ENCODE results near the gene SMG9.
A peak's percentile ranks its signal among the peaks of the same experiment; 100 is the strongest.
"Not testable (repeated sequence)": the region's sequence is repeated elsewhere in the genome, so short reads cannot be mapped to it uniquely, and the experiment has no call there.

The SMG9 gene

DNA sequence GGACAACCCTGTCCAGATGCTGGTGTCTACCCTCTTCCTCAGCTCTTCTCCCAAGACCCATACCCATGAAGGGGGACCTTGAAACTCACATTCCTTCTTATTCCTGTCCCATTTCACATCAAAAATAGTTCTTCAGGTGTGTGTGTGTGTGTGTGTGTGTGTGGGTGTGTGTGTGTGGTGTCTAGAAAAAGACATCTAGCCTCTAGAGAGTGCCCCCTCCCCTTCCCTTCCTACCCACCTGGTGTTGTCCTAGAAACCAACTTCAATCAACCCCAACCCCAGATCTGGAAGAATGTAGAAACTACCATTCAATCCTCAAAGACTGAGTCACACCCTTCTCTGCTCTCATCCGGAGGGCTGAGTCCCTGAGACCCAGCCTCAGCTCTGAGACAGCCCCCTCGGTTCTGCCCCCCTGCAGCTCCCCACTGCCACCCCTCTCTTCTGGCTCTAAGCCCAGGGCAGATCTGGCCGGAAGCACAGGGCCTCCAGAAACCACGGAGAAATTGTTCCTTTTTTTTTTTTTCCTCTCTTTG lies 22.5 kb upstream of the SMG9 start:
- Histone ChIP-seq H3K4me3 (replicated peaks; ENCODE audit: low read depth, low read length) (peak overlapping the region; percentile 41), H3K27me3 (replicated peaks; ENCODE audit: control insufficient read depth, insufficient read depth, low read length) (no peaks in the 10 kb centered on the region), H3K36me3 (ENCODE audit: control insufficient read depth, insufficient read depth, low read length) (peaks cover 9% of the 10 kb centered on the region)
- no peak for DNase-seq (ENCODE audit: extremely low read depth, insufficient read length)
- TF ChIP-seq, protein P1, sequence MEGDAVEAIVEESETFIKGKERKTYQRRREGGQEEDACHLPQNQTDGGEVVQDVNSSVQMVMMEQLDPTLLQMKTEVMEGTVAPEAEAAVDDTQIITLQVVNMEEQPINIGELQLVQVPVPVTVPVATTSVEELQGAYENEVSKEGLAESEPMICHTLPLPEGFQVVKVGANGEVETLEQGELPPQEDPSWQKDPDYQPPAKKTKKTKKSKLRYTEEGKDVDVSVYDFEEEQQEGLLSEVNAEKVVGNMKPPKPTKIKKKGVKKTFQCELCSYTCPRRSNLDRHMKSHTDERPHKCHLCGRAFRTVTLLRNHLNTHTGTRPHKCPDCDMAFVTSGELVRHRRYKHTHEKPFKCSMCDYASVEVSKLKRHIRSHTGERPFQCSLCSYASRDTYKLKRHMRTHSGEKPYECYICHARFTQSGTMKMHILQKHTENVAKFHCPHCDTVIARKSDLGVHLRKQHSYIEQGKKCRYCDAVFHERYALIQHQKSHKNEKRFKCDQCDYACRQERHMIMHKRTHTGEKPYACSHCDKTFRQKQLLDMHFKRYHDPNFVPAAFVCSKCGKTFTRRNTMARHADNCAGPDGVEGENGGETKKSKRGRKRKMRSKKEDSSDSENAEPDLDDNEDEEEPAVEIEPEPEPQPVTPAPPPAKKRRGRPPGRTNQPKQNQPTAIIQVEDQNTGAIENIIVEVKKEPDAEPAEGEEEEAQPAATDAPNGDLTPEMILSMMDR (IDR thresholded peaks at IDR 0.05; ENCODE audit: insufficient read depth, low read length, poor library complexity, severe bottlenecking) = no peak

DNA sequence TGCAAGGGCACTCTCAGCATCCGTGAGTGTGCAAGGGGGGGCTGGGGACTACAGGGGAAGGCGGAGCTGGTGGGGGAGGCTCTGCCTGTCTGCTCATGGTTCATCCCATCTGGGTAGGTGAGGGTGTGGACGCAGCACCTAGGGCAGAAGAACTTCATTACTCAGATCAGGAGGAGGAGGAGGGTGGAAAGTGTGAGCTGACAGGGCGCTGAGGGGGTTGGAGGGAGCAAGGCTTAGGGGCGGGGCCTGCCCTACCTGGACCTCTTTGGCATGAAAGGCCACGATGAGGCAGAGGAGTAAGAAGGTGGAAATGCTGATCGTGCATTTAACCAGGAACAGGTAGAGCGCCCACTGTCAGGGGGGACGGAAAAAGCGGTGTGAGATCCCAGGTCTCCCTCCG lies 21.5 kb upstream of the SMG9 start:
- TF ChIP-seq, protein P1 (IDR thresholded peaks at IDR 0.05; ENCODE audit: insufficient read depth, low read length, poor library complexity, severe bottlenecking) = no peak
- no peak for DNase-seq (ENCODE audit: extremely low read depth, insufficient read length)

DNA sequence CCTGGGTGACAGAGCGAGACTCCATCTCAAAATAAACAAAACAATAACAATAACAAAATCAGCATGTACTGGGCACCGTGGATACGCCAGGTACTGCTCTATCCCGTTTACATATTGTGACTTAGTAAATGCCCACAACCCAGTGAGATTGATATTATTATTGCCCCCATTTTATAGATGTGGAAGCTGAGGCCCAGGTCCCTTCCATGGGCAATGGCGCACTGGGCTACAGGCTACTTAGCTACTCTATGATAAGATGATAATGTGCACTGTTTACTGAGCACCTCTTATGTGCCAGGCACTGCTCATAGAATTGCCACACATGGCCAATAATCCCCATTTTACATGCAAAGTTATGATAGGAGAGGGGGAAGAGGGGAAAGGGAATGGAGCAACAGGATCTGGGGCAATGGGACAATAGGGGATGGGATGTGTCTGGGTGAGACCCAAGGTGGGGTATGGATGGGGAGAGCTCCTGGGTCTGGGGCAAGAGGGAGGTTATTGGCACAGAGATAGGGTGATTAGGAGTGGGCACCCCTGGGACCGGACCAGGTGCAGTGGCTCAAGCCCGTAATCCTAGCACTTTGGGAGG lies 20.6 kb upstream of the SMG9 start:
- H3K4me3 ChIP-seq (replicated peaks; ENCODE audit: low read depth, low read length) = no peak overlapping the region
- H3K27me3 ChIP-seq (replicated peaks; ENCODE audit: control insufficient read depth, insufficient read depth, low read length) = no peaks in the 10 kb centered on the region
- DNase-seq (ENCODE audit: extremely low read depth, insufficient read length) = no peak
- H3K36me3 ChIP-seq (ENCODE audit: control insufficient read depth, insufficient read depth, low read length) = peaks cover 18% of the 10 kb centered on the region
- TF ChIP-seq, protein P1 (IDR thresholded peaks at IDR 0.05; ENCODE audit: insufficient read depth, low read length, poor library complexity, severe bottlenecking) = no peak

More for the DNA sequence above, 21.5 kb upstream of the SMG9 start:
- Histone ChIP-seq H3K4me3 (replicated peaks; ENCODE audit: low read depth, low read length) (no peak overlapping the region; the same call in 1 of the 2 replicates), H3K27me3 (replicated peaks; ENCODE audit: control insufficient read depth, insufficient read depth, low read length) (no peaks in the 10 kb centered on the region), H3K36me3 (ENCODE audit: control insufficient read depth, insufficient read depth, low read length) (peaks cover 13% of the 10 kb centered on the region)

DNA sequence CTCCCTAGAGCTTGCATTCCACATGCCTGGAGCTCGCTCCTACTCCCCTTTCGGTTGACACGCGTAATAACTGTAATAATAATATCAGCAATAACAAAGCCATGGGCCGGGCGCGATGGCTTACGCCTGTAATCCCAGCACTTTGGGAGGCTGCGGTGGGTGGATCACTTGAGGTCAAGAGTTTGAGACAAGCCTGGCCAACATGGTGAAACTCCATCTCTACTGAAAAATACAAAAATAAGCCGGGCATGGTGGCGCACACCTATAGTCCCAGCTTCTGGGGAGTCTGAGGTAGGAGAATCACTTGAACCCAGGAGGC lies 20.1 kb upstream of the SMG9 start:
- H3K4me3 ChIP-seq (replicated peaks; ENCODE audit: low read depth, low read length); H3K27me3 ChIP-seq (replicated peaks; ENCODE audit: control insufficient read depth, insufficient read depth, low read length); DNase-seq (ENCODE audit: extremely low read depth, insufficient read length): not testable (repeated sequence)
- peaks cover 23% of the 10 kb centered on the region for H3K36me3 ChIP-seq (ENCODE audit: control insufficient read depth, insufficient read depth, low read length)

DNA sequence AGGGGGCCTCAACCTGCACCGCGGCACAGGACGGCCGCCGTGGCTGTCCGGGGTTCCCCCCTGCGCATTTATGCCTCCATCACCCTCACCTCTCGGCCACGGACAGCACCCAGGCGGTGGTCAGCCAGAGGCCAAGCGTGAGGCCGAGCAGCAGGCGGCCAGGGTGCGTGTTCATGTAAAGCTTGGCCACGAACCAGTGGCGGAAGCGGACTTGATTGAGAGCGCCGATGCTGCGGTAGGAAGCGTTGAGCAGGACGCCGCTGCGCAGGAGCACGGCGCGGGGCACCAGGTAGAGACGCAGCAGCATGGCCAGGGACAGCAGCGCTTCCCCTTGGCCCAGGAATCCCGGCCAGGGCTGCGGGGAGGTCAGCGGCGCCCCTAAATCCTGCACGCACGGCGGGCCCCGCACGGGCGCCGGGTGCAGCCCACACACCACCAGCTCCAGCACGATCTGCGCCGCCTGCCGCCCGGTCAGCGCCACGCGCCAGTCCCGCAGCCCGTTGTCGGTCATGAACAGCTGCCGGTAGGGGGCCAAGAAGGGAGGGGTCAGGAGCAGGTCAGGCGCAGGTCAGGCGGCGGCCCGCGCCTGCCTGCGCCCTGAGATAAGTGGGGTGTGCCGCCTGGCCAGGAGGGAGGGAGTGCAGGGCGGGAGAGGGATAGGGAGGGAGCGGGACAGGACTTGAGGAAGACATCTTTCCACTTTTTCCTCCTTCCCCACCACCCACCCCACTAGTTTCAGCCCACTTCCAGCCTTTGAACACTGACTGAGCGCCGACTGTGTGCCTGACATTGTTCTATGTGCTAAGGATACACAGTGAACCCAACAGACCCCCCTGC lies 19.6 kb upstream of the SMG9 start:
- no peak for DNase-seq (ENCODE audit: extremely low read depth, insufficient read length)
- Histone ChIP-seq H3K27me3 (replicated peaks; ENCODE audit: control insufficient read depth, insufficient read depth, low read length) (no peaks in the 10 kb centered on the region), H3K4me3 (replicated peaks; ENCODE audit: low read depth, low read length) (no peak overlapping the region), H3K36me3 (ENCODE audit: control insufficient read depth, insufficient read depth, low read length) (peaks cover 28% of the 10 kb centered on the region)
- TF ChIP-seq, protein P1 (IDR thresholded peaks at IDR 0.05; ENCODE audit: insufficient read depth, low read length, poor library complexity, severe bottlenecking) = no peak

DNA sequence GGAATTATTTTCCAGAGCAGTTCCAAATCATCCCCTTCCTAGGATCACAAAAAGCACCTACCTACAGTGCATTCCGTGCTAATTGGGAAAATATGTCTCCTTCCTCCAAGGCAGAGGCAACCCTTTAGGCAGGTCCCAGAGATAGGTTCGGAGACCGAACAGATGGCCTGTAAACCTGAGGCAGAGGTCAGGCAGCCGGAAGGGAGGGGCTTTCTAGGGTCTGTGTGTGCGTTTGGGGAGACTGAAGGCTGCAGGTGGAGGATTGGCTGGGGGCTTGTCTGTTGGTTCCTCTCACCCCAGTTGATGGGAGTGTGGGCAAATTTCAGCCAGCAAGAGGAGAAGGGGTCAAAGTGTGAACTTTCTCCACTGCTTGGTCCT lies 19.0 kb upstream of the SMG9 start:
- H3K36me3 ChIP-seq (ENCODE audit: control insufficient read depth, insufficient read depth, low read length) = peaks cover 34% of the 10 kb centered on the region
- H3K27me3 ChIP-seq (replicated peaks; ENCODE audit: control insufficient read depth, insufficient read depth, low read length) = no peaks in the 10 kb centered on the region
- no peak overlapping the region for H3K4me3 ChIP-seq (replicated peaks; ENCODE audit: low read depth, low read length)
- DNase-seq (ENCODE audit: extremely low read depth, insufficient read length) = no peak
- TF ChIP-seq, protein P1 (IDR thresholded peaks at IDR 0.05; ENCODE audit: insufficient read depth, low read length, poor library complexity, severe bottlenecking) = no peak
